Lower leg skin (tissue), 4 donors: ENCODE data around the gene MTA2. TPM values are rescaled to one million over a fixed set of nuclear protein-coding genes. Genes with fewer than 3 reads are reported as not detected.
A peak's percentile ranks its signal among the peaks of the same experiment; 100 is the strongest.

Source experiments
- DNase-seq, 2 donors: peaks; one replicate each; pipeline ENCODE4 v3.0.0-alpha.2; 2019; ENCODE audit warnings: low spot score in 2 of 2
- H3K4me3 ChIP-seq: fragments of 200-600 bp; sonication (generic); 2 replicates; pipeline ENCODE4 v1.5.1; 2017; ENCODE audit warnings: mild to moderate bottlenecking, low read depth; ENCODE audit not compliant: poor library complexity, severe bottlenecking
- CTCF ChIP-seq, 3 donors: fragments of 450-650 bp; IDR thresholded peaks; one replicate each; pipeline ENCODE4 v1.5.1; 2016; ENCODE audit warnings: antibody characterized with exemption in 3 of 3, mild to moderate bottlenecking in 3 of 3, moderate library complexity in 2 of 3
- POLR2A ChIP-seq, 2 donors: fragments of 450-650 bp; IDR thresholded peaks; one replicate each; pipeline ENCODE4 v1.6.1; 2016 to 2017; ENCODE audit warnings: antibody characterized with exemption in 2 of 2, mild to moderate bottlenecking in 1 of 2, moderate library complexity in 1 of 2
- WGBS, 2 donors: methylation state at CpG; one replicate each; pipeline ENCODE4 v1.1.5; 2018; 5-methylcytosine and 5-hydroxymethylcytosine counted together
- intact Hi-C: fragments of 100-400 bp; cut with DNase I; formaldehyde crosslinking; loops from one replicate; pipeline ENCODE4 v1.15.0; 2023; ENCODE audit warnings: low total_unique reads
- total RNA-seq, 4 donors: library from RNA; depleted of rRNA; stranded (reverse); fragments of >200 nt; gene quantifications; one replicate each; pipeline ENCODE4 v1.1.0, GENCODE V29; 2016

Gene MTA2
- total RNA-seq, 4 donors from 2014 or later, result 91.3 to 139 (median 98.3) TPM

GRCh38 chr11:62614275-62614674 lies 12.6 kb upstream of the MTA2 start:
- no peak for TF ChIP-seq CTCF (IDR thresholded peaks at IDR 0.05)
- no peak for TF ChIP-seq POLR2A (IDR thresholded peaks at IDR 0.05)
- 54 to 68% methylated on average over 8 of the region's 8 CpGs for WGBS, 2 donors
- H3K4me3 ChIP-seq, result no peak overlapping the region
- DNase-seq, result no peak
- intact Hi-C loops, result no loop called here

DNA sequence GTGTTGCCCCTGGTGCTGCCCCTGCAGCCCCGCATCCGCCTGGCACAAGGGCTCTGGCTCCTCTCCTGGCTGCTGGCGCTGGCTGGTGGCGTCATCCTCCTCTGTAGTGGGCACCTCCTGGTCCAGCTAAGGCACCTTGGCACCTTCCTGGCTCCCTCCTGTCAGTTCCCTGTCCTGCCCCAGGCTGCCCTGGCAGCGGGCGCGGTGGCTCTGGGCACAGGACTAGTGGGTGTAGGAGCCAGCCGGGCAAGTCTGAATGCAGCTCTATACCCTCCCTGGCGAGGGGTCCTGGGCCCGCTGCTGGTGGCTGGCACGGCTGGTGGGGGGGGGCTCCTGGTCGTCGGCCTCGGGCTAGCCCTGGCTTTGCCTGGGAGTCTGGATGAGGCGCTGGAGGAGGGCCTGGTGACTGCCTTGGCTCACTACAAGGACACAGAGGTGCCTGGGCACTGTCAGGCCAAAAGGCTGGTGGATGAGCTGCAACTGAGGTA lies 11.7 kb upstream of the MTA2 start:
- intact Hi-C loops, result no loop called here
- TF ChIP-seq CTCF (IDR thresholded peaks at IDR 0.05), result no peak
- no peak for TF ChIP-seq POLR2A (IDR thresholded peaks at IDR 0.05)
- no peak overlapping the region for H3K4me3 ChIP-seq
- no peak for DNase-seq
- 17% methylated on average over 6 to 8 of the region's 15 CpGs for WGBS, 2 donors

GRCh38 chr11:62612366-62613290 lies 11.0 kb upstream of the MTA2 start, which contains the start of the genes EML3 and ROM1:
TSS of gene EML3 (minus strand) at chr11:62612775. CDS start at chr11:62612457, 318 bp downstream.
TSS of gene ROM1 (plus strand) at chr11:62613257. CDS start at chr11:62613282, 25 bp downstream.
- peak within 1 kb of the TSS; percentile 57 for H3K4me3 ChIP-seq
- DNase-seq, result peak; percentile 88 to 98
- no peak for TF ChIP-seq CTCF (IDR thresholded peaks at IDR 0.05)
- TF ChIP-seq POLR2A (IDR thresholded peaks at IDR 0.05), result no peak
- intact Hi-C loops, result no loop called here
- 0 to 2% methylated on average over 13 to 48 of the region's 91 CpGs for WGBS, 2 donors

DNA sequence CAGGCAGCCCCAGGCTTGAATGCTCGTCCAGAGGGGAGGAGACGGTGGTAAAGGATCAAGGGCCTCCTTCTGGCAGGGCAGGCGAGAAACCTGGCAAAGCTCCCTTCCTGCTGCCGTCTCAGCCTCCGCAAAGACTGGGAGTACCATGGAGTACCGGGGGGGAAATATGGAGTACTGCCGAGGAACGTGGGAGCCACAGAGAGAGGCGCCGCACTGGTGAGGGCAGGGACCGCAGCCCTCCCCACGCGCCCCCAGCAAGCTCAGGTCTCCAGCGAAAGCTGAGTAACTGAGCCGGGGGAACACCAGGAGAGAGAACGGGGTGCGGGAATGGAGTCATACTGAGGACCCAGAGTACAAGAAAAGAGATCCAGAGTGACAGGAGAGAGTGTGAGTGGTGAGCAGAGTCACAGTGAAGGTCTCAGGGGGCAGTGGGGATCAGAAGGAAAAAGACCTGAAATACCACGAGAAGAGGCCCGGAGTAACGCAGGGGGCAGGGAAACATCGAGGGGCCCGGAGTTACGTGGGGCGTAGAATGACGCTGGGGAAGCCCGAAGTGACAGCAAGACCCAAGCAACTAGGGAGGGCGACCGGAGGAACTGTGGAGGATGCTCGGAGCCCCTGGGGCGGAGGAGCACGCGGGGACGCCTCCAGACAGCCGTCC lies 10.2 kb upstream of the MTA2 start:
- TF ChIP-seq CTCF (IDR thresholded peaks at IDR 0.05) (no peak), POLR2A (IDR thresholded peaks at IDR 0.05) (no peak)
- DNase-seq, result peak in 1 of 2 donors; percentile 90
- 0 to 1% methylated on average over 34 of the region's 34 CpGs for WGBS, 2 donors
- H3K4me3 ChIP-seq, result peak overlapping the region; percentile 57
- intact Hi-C loops, result no loop called here

- intact Hi-C loops, result no loop called here
- TF ChIP-seq POLR2A (IDR thresholded peaks at IDR 0.05) (no peak), CTCF (IDR thresholded peaks at IDR 0.05) (no peak)
- H3K4me3 ChIP-seq, result peak overlapping the region; percentile 57
- 69 to 73% methylated on average over 22 to 26 of the region's 28 CpGs for WGBS, 2 donors
- no peak for DNase-seq
These were observed 9.4 kb upstream of the MTA2 start for GRCh38 chr11:62610814-62611704.
